SH-SY5Y (cell line): Measurements from ENCODE around the gene RANBP17.

Source experiments
- GATA2 ChIP-seq: IDR thresholded peaks from 2 replicates; pipeline ENCODE4 v1.6.1; 2011; ENCODE audit warnings: mild to moderate bottlenecking, low read depth, low read length
- GATA3 ChIP-seq: IDR thresholded peaks from 2 replicates; pipeline ENCODE4 v1.6.1; 2011; ENCODE audit warnings: low read depth, mild to moderate bottlenecking, low read length, moderate library complexity

DNA sequence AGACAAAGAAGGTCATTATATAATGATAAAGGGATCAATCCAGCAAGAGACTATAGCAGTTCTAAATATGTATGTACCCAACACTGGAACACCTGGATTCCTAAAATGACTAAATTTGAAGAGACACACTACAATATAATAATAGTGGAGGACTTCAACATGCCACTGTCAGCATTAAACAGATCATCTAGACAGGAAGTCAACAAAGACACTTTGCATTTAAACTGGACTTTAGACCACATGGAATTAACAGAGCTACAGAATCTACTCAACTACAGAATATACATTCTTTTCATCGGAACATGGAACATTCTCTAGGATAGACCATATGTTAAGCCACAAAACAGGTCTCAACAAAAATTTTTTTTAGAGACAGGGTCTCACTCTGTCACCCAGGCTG is 388.9 kb downstream of the RANBP17 start:
- TF ChIP-seq GATA2: no peak
- TF ChIP-seq GATA3: no peak
